Hepatocyte (in vitro differentiated cells): ENCODE measurements around the gene ASB16.

Experiments
- CTCF ChIP-seq: fragments of 200-600 bp; sonication (generic); IDR thresholded peaks from 2 replicates; pipeline ENCODE4 v1.5.1; 2016; ENCODE audit warnings: antibody characterized with exemption, mild to moderate bottlenecking; ENCODE audit not compliant: poor library complexity
- EZH2 ChIP-seq: fragments of 200-600 bp; sonication (generic); IDR thresholded peaks from 2 replicates; pipeline ENCODE4 v1.6.1; 2016; ENCODE audit warnings: antibody characterized with exemption, mild to moderate bottlenecking, borderline replicate concordance

GRCh38 chr17:44144966-44145739 is 25.4 kb upstream of the ASB16 start:
- TF ChIP-seq CTCF, result no peak
- TF ChIP-seq EZH2, result no peak
